OCI-LY3 (cell line): Measurements from ENCODE around the gene KCNK4.

Experiments
- CTCF ChIP-seq: fragments of 200-600, 300-600 bp; sonication (generic); IDR thresholded peaks from 2 replicates; pipeline ENCODE4 v1.5.1; 2014; ENCODE audit warnings: antibody characterized with exemption, low read length, low read depth
- EZH2phosphoT487 ChIP-seq: fragments of 200-600 bp; shearing (Covaris generic); IDR thresholded peaks from 2 replicates; pipeline ENCODE4 v1.6.1; 2018; ENCODE audit warnings: antibody characterized with exemption, mixed run types, low read depth

DNA sequence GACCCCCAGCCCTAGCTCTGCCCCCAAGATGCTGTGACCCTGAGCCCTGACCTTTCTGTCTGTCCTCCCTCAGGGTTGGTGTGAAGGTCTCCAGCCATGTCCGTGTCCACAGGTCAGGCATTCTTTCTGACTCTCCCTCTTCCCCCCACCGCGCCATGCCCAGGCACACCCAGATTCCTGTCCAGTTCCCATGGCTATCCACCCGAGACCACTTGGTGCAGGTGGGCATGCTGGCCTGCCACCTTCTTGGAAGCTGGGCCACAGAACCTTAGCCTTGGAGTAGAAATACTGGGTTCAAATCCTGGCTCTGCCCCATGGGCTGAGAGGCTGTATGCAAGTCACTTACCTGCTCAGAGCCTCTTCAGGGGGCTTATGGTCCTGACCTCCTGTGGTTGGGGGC lies 42.1 kb upstream of the KCNK4 start:
- TF ChIP-seq CTCF, result no peak
- no peak for TF ChIP-seq EZH2phosphoT487
